Measurements from ENCODE around the gene PTPRR.
A peak's percentile ranks its signal among the peaks of the same experiment; 100 is the strongest.

GRCh38 chr12:70849265-70849960, 71.1 kb downstream of the PTPRR start:
- TF ChIP-seq, protein P1, sequence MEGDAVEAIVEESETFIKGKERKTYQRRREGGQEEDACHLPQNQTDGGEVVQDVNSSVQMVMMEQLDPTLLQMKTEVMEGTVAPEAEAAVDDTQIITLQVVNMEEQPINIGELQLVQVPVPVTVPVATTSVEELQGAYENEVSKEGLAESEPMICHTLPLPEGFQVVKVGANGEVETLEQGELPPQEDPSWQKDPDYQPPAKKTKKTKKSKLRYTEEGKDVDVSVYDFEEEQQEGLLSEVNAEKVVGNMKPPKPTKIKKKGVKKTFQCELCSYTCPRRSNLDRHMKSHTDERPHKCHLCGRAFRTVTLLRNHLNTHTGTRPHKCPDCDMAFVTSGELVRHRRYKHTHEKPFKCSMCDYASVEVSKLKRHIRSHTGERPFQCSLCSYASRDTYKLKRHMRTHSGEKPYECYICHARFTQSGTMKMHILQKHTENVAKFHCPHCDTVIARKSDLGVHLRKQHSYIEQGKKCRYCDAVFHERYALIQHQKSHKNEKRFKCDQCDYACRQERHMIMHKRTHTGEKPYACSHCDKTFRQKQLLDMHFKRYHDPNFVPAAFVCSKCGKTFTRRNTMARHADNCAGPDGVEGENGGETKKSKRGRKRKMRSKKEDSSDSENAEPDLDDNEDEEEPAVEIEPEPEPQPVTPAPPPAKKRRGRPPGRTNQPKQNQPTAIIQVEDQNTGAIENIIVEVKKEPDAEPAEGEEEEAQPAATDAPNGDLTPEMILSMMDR (conservative IDR thresholded peaks at IDR 0.05; ENCODE audit: low read length), result peak; percentile 81
- no peak for TF ChIP-seq EZH2phosphoT487 (IDR thresholded peaks at IDR 0.05; ENCODE audit: borderline replicate concordance)

All from Loucy (cell line).